DND-41 (cell line): ENCODE results near the gene SLC16A10.

Source experiments
- ATAC-seq: fragments of 200-7000 bp; cut with Tn5 transposase; 3 replicates; pipeline ENCODE4 v1.9.1; 2021; ENCODE audit warnings: low read depth; ENCODE audit not compliant: insufficient read depth
- DNase-seq: peaks from one replicate; pipeline ENCODE4 v3.0.0-alpha.2; 2020
- H2AFZ ChIP-seq: 2 replicates; pipeline ENCODE4 v1.6.0; 2012; ENCODE audit warnings: low read depth, low read length
- H3K27ac ChIP-seq: 2 replicates; pipeline ENCODE4 v1.5.1; 2012; ENCODE audit warnings: low read length, inconsistent platforms
- H3K27me3 ChIP-seq: fragments of 200-600 bp; sonication (generic); 2 replicates; pipeline ENCODE4 v1.6.0; 2012; ENCODE audit warnings: low read length, mild to moderate bottlenecking, inconsistent platforms; ENCODE audit not compliant: insufficient read depth, poor library complexity
- H3K36me3 ChIP-seq: 2 replicates; pipeline ENCODE4 v1.5.1; 2012; ENCODE audit warnings: low read length, inconsistent platforms; ENCODE audit not compliant: insufficient read depth
- H3K4me1 ChIP-seq: 2 replicates; pipeline ENCODE4 v1.5.1; 2012; ENCODE audit warnings: mild to moderate bottlenecking, low read length; ENCODE audit not compliant: insufficient read depth
- H3K4me2 ChIP-seq: 2 replicates; pipeline ENCODE4 v1.6.0; 2012; ENCODE audit warnings: mild to moderate bottlenecking, moderate library complexity, low read length, inconsistent platforms; ENCODE audit not compliant: insufficient read depth
- H3K4me3 ChIP-seq, 2 experiments: fragments of 200-600 bp in 1 of 2; shearing (Covaris generic) in 1 of 2; 2 replicates each; pipeline ENCODE4 v1.5.1; 2012 to 2016; ENCODE audit warnings: inconsistent platforms in 2 of 2, low read length in 2 of 2, mild to moderate bottlenecking in 2 of 2, low read depth in 1 of 2, moderate library complexity in 1 of 2
- H3K79me2 ChIP-seq: 2 replicates; pipeline ENCODE4 v1.6.0; 2012; ENCODE audit warnings: low read length, inconsistent platforms; ENCODE audit not compliant: insufficient read depth
- H3K9ac ChIP-seq: 2 replicates; pipeline ENCODE4 v1.6.0; 2012; ENCODE audit warnings: low read depth, mild to moderate bottlenecking, inconsistent platforms, low read length, moderate library complexity
- H3K9me3 ChIP-seq: 2 replicates; pipeline ENCODE4 v1.5.1; 2012; ENCODE audit warnings: low read length, moderate library complexity, mild to moderate bottlenecking, inconsistent platforms; ENCODE audit not compliant: insufficient read depth, severe bottlenecking
- H4K20me1 ChIP-seq: 2 replicates; pipeline ENCODE4 v1.6.0; 2012; ENCODE audit warnings: low read length; ENCODE audit not compliant: insufficient read depth
- CTCF ChIP-seq: IDR thresholded peaks from 2 replicates; pipeline ENCODE4 v1.5.1; 2012; ENCODE audit warnings: borderline replicate concordance, low read length, moderate library complexity, mild to moderate bottlenecking; ENCODE audit not compliant: poor library complexity, severe bottlenecking; ENCODE audit errors: extremely low read depth
- EZH2 ChIP-seq: IDR thresholded peaks from 3 replicates; pipeline ENCODE4 v1.6.1; 2012; ENCODE audit warnings: borderline replicate concordance, low read depth, mild to moderate bottlenecking, moderate library complexity, low read length, inconsistent platforms; ENCODE audit not compliant: severe bottlenecking

SLC16A10 gene

GRCh38 chr6:111219785-111220184 lies 132.5 kb downstream of the SLC16A10 start:
- Histone ChIP-seq H3K4me2 (no peak overlapping the region), H3K9me3 (no peaks in the 10 kb centered on the region), H3K4me3 (no peak overlapping the region), H3K27me3 (no peaks in the 10 kb centered on the region), H4K20me1 (no peaks in the 10 kb centered on the region), H3K36me3 (no peaks in the 10 kb centered on the region), H3K4me1 (no peaks in the 10 kb centered on the region), H3K79me2 (no peaks in the 10 kb centered on the region), H2AFZ (no peak overlapping the region), H3K9ac (no peak overlapping the region), H3K27ac (no peak overlapping the region)
- DNase-seq (no peak), ATAC-seq (no peak)
- no peak for TF ChIP-seq EZH2
- TF ChIP-seq CTCF = no peak

DNA sequence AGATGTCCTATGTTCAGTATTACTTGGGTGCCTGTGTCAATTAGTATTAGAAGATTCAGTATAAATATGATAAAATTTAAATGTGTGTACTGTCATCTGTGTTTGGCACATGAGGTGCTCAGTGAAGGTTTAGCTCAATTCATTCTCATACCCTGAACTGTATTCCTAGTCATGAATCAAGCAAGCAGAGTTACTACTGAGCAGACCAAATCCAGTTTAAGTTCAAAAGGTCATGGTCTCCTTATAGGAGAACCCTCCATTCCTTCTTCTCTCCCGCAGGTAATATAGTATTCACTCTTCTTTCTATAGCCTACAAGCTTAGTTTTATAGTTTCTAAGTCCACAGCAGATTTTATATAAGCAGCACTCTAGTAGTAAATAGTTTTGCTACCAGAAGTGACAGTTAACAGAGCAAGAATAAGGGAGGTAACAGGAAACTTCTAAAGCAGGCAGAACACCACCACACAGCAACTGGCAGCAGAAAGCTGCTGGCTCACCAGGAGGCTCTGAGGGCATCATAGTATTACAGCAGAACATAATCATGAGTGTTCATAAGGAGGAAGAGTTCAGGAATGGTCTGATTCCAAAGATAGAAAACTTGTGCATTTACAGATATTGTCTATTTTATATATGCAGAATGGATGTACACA lies 133.2 kb downstream of the SLC16A10 start:
- Histone ChIP-seq H3K36me3 (no peaks in the 10 kb centered on the region), H3K4me3 (no peak overlapping the region), H3K9me3 (no peaks in the 10 kb centered on the region), H3K4me2 (no peak overlapping the region), H2AFZ (no peak overlapping the region), H3K79me2 (no peaks in the 10 kb centered on the region), H3K27me3 (no peaks in the 10 kb centered on the region), H3K4me1 (no peaks in the 10 kb centered on the region), H3K9ac (no peak overlapping the region), H3K27ac (no peak overlapping the region), H4K20me1 (no peaks in the 10 kb centered on the region)
- TF ChIP-seq EZH2 (no peak), CTCF (no peak)
- no peak for DNase-seq
- no peak for ATAC-seq

GRCh38 chr6:111221804-111222203 lies 134.5 kb downstream of the SLC16A10 start:
- no peaks in the 10 kb centered on the region for H3K36me3 ChIP-seq
- H3K9ac ChIP-seq = no peak overlapping the region
- no peak overlapping the region for H3K4me3 ChIP-seq
- H4K20me1 ChIP-seq = no peaks in the 10 kb centered on the region
- ATAC-seq (no peak), DNase-seq (no peak)
- no peak overlapping the region for H3K27ac ChIP-seq
- H3K79me2 ChIP-seq = no peaks in the 10 kb centered on the region
- no peak overlapping the region for H2AFZ ChIP-seq
- H3K4me1 ChIP-seq = no peaks in the 10 kb centered on the region
- no peak for TF ChIP-seq EZH2
- no peak for TF ChIP-seq CTCF
- H3K9me3 ChIP-seq = no peaks in the 10 kb centered on the region
- H3K4me2 ChIP-seq = no peak overlapping the region
- H3K27me3 ChIP-seq = no peaks in the 10 kb centered on the region
